NCI-H2107 (cell line): ENCODE data around the gene FAM193A.
"Not testable (repeated sequence)": the region's sequence is repeated elsewhere in the genome, so short reads cannot be mapped to it uniquely, and the experiment has no call there.

Experiments used
- DNase-seq: peaks from one replicate; lab custom pipeline; 2025; lab: John Stamatoyannopoulos, UW

The FAM193A gene

GRCh38 chr4:2608291-2608690, 71.8 kb downstream of the FAM193A start:
- no peak for DNase-seq

- no peak for DNase-seq
Observed at GRCh38 chr4:2615821-2616220, 79.4 kb downstream of the FAM193A start.

GRCh38 chr4:2617955-2618354, 81.5 kb downstream of the FAM193A start:
- DNase-seq, result no peak

GRCh38 chr4:2618729-2619128, 82.3 kb downstream of the FAM193A start:
- DNase-seq, result not testable (repeated sequence)

- no peak for DNase-seq
Observed at GRCh38 chr4:2619459-2619858, 83.0 kb downstream of the FAM193A start.

GRCh38 chr4:2621419-2621818, 85.0 kb downstream of the FAM193A start:
- DNase-seq, result no peak

- no peak for DNase-seq
Observed at GRCh38 chr4:2623442-2623841, 87.0 kb downstream of the FAM193A start.

GRCh38 chr4:2624782-2625530, 88.5 kb downstream of the FAM193A start:
- no peak for DNase-seq

GRCh38 chr4:2626231-2626630, 89.8 kb downstream of the FAM193A start:
- no peak for DNase-seq

- no peak for DNase-seq
Observed at GRCh38 chr4:2630556-2631273, 94.3 kb downstream of the FAM193A start.

- no peak for DNase-seq
Observed at GRCh38 chr4:2634014-2634413, 97.6 kb downstream of the FAM193A start.

- no peak for DNase-seq
Observed at GRCh38 chr4:2636331-2636730, 99.9 kb downstream of the FAM193A start.

GRCh38 chr4:2636994-2637393, 100.5 kb downstream of the FAM193A start:
- not testable (repeated sequence) for DNase-seq

- DNase-seq, result peak; percentile 65
Observed at GRCh38 chr4:2637956-2638552, 101.6 kb downstream of the FAM193A start.

- no peak for DNase-seq
Observed at GRCh38 chr4:2638730-2639129, 102.3 kb downstream of the FAM193A start.

- no peak for DNase-seq
Observed at GRCh38 chr4:2642968-2643367, 106.5 kb downstream of the FAM193A start.

- no peak for DNase-seq
Observed at GRCh38 chr4:2643555-2643954, 107.1 kb downstream of the FAM193A start.

- no peak for DNase-seq
Observed at GRCh38 chr4:2646396-2647149, 110.1 kb downstream of the FAM193A start.

GRCh38 chr4:2647403-2648158, 111.1 kb downstream of the FAM193A start:
- no peak for DNase-seq

- DNase-seq, result no peak
Observed at GRCh38 chr4:2648159-2648814, 111.8 kb downstream of the FAM193A start.

GRCh38 chr4:2649604-2650114, 113.2 kb downstream of the FAM193A start:
- DNase-seq, result no peak
